Gastroesophageal sphincter (tissue), 4 donors: ENCODE results near the gene SPEN. TPM values are rescaled to one million over a fixed set of nuclear protein-coding genes. Genes with fewer than 3 reads are reported as not detected.
"Not testable (repeated sequence)": the region's sequence is repeated elsewhere in the genome, so short reads cannot be mapped to it uniquely, and the experiment has no call there.

ENCODE experiments used
- ATAC-seq: fragments of 150-250 bp; one replicate; pipeline ENCODE4 v1.9.1; 2016; ENCODE audit warnings: mild to moderate bottlenecking, moderate library complexity
- H3K27ac ChIP-seq, 4 donors: fragments of 200-600 bp; sonication (generic) in 3 of 4; 1 replicate in 3 of 4; 2 replicates in 1 of 4; pipeline ENCODE4 v1.5.1; 2016 to 2019
- H3K27me3 ChIP-seq: fragments of 200-600 bp; sonication (generic); one replicate; pipeline ENCODE4 v1.5.1; 2019
- H3K36me3 ChIP-seq, 2 donors: fragments of 200-600 bp; sonication (generic); one replicate each; pipeline ENCODE4 v1.5.1; 2019; ENCODE audit warnings: control low read depth in 1 of 2
- H3K4me1 ChIP-seq, 3 donors: fragments of 200-600 bp; sonication (generic); 1 replicate in 2 of 3; 2 replicates in 1 of 3; pipeline ENCODE4 v1.5.1; 2016 to 2019; ENCODE audit warnings: control low read depth in 2 of 3
- H3K4me3 ChIP-seq, 2 donors: fragments of 200-600 bp; sonication (generic); one replicate each; pipeline ENCODE4 v1.5.1; 2019; ENCODE audit warnings: mild to moderate bottlenecking in 1 of 2, moderate library complexity in 1 of 2
- H3K9me3 ChIP-seq, 3 donors: fragments of 200-600 bp; sonication (generic); one replicate each; pipeline ENCODE4 v1.5.1; 2017 to 2019; ENCODE audit warnings: control low read depth in 2 of 3
- EP300 ChIP-seq: sonication (generic); formaldehyde crosslinking; IDR thresholded peaks from one replicate; pipeline ENCODE4 v1.6.1; 2017; ENCODE audit warnings: antibody characterized with exemption, mild to moderate bottlenecking
- POLR2A ChIP-seq, 2 donors: fragments of 450-650 bp; IDR thresholded peaks; one replicate each; pipeline ENCODE4 v1.6.1; 2017; ENCODE audit warnings: antibody characterized with exemption in 2 of 2, mild to moderate bottlenecking in 2 of 2, moderate library complexity in 1 of 2
- POLR2AphosphoS5 ChIP-seq: sonication (generic); formaldehyde crosslinking; IDR thresholded peaks from one replicate; pipeline ENCODE4 v1.6.1; 2017; ENCODE audit warnings: antibody characterized with exemption
- WGBS, 2 donors: methylation state at CpG; one replicate each; pipeline ENCODE4 v1.1.5; 2018; ENCODE audit warnings: low coverage in 1 of 2; 5-methylcytosine and 5-hydroxymethylcytosine counted together
- total RNA-seq, 4 donors: library from RNA; depleted of rRNA; stranded (reverse); fragments of >200 nt; gene quantifications; one replicate each; pipeline ENCODE4 v1.1.0, GENCODE V29; 2016
- TF ChIP-seq, protein P1 (sequence below), 4 experiments: fragments of 200-600 bp in 2 of 4; fragments of 450-650 bp in 2 of 4; sonication (generic) in 1 of 4; IDR thresholded peaks; one replicate each; pipeline ENCODE4 v1.5.1; 2017 to 2019; ENCODE audit warnings: antibody characterized with exemption in 4 of 4, mild to moderate bottlenecking in 2 of 4, moderate library complexity in 2 of 4

The SPEN gene
- total RNA-seq, 4 donors from 2014 or later: 40.3 to 79.4 (median 50.7) TPM

DNA sequence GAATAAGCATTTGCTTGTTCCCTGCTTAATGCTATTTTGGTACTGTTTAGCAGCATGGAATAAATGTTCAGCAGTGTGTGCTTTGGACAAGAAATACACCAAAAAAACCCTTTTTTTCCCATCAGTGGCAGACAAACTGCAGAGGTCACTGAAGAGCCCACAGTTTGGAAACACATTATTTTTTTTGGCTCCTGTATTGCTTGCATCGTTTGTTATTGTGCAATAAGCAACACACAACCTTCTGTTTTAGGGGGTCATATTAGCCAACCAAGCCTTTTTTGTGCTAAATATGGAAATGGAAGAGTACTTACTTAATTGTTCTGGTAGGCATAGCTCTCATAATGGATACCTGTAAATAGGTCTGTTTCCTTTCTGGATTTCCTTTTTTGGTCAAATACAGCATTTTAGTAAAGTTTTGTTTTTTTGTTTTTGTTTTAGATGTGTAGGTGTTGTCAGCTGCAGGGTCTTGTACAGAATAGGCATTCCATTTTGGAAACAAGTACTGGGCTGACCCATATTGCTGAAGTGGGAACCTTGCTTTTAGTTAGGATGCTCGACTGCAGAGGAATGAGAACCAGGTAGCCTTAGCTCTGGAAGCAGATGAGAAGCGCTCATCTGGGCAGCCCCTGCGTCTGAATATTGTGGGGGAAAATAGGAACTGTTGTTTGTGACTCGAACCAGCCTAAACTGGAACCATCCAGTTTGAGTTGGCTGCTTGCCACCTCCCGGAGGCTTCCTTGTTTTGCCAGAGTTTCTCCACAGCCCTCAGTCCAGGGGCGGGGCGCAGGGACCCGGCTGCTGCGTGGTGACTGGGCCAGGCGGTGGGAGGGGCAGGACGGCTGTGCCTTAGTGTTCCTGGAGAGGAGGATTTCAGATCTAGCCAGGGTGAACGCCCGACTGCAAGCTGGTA lies 38.4 kb downstream of the SPEN start:
- 0 to 2% methylated on average over 7 to 11 of the region's 14 CpGs for WGBS, 2 donors
- peak; percentile 99 for ATAC-seq
- Histone ChIP-seq H3K4me3 (peak overlapping the region; percentile 32 to 44), H3K27ac (peak overlapping the region; percentile 82 to 91 (median 86)), H3K4me1 (peaks cover 0 to 90% (median 11%) of the 10 kb centered on the region in 3 donors), H3K9me3 (no peaks in the 10 kb centered on the region), H3K36me3 (peaks cover 0 to 2% of the 10 kb centered on the region in 2 donors), H3K27me3 (no peaks in the 10 kb centered on the region)
- TF ChIP-seq, protein P1, sequence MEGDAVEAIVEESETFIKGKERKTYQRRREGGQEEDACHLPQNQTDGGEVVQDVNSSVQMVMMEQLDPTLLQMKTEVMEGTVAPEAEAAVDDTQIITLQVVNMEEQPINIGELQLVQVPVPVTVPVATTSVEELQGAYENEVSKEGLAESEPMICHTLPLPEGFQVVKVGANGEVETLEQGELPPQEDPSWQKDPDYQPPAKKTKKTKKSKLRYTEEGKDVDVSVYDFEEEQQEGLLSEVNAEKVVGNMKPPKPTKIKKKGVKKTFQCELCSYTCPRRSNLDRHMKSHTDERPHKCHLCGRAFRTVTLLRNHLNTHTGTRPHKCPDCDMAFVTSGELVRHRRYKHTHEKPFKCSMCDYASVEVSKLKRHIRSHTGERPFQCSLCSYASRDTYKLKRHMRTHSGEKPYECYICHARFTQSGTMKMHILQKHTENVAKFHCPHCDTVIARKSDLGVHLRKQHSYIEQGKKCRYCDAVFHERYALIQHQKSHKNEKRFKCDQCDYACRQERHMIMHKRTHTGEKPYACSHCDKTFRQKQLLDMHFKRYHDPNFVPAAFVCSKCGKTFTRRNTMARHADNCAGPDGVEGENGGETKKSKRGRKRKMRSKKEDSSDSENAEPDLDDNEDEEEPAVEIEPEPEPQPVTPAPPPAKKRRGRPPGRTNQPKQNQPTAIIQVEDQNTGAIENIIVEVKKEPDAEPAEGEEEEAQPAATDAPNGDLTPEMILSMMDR (IDR thresholded peaks at IDR 0.05): peak in 2 of 4 experiments; percentile 30 to 42
- TF ChIP-seq POLR2AphosphoS5 (peak; percentile 88), POLR2A (IDR thresholded peaks at IDR 0.05) (peak in 1 of 2 donors; percentile 34), EP300 (no peak)

DNA sequence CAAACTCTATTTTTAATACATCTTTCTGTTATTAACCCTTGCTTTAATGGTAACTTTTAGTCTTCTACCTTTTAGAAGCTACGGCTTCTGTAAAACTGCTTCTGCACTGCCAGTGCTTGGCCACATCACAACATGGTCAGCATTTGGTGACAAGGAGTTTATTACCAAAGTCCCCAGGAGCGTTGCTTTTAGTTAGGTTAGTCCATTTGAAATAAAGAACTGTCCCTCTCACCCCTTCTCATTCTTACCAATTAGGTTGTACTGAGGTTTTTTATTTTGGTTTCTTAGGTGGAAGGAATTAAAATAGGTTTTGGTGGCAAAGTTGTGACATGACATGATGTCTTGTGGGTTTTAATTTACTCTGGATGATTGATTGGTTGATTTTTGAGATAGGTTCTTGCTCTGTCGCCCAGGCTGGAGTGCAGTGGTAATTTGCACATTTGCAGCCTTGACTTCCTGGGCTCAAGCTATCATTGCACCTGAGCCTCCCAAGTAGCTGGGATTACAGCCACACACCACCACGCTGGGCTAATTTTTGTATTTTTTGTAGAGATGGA lies 39.2 kb downstream of the SPEN start:
- Histone ChIP-seq H3K36me3 (no peaks in the 10 kb centered on the region), H3K9me3 (no peaks in the 10 kb centered on the region), H3K27ac (peak overlapping the region; percentile 58 to 91 (median 86)), H3K4me1 (peaks cover 0 to 94% (median 11%) of the 10 kb centered on the region in 3 donors), H3K4me3 (peak overlapping the region; percentile 12 to 44), H3K27me3 (no peaks in the 10 kb centered on the region)
- no peak for ATAC-seq
- WGBS, 2 donors: 13 to 20% methylated on average over 3 to 4 of the region's 4 CpGs
- TF ChIP-seq EP300 (no peak), POLR2AphosphoS5 (no peak), POLR2A (IDR thresholded peaks at IDR 0.05) (no peak)
- TF ChIP-seq, protein P1 (IDR thresholded peaks at IDR 0.05): peak in 1 of 4 experiments; percentile 18

- H3K4me3 ChIP-seq, H3K9me3 ChIP-seq, H3K36me3 ChIP-seq, H3K27me3 ChIP-seq: not testable (repeated sequence)
- WGBS, 2 donors: 38 to 50% methylated on average over 5 to 6 of the region's 6 CpGs
- peak; percentile 64 for ATAC-seq
- TF ChIP-seq POLR2AphosphoS5: peak; percentile 40
- Histone ChIP-seq H3K27ac (peak overlapping the region; percentile 81 to 91 (median 86)), H3K4me1 (peaks cover 17 to 98% (median 17%) of the 10 kb centered on the region in 3 donors)
Measured at GRCh38 chr1:15892857-15893599, 45.5 kb downstream of the SPEN start.

DNA sequence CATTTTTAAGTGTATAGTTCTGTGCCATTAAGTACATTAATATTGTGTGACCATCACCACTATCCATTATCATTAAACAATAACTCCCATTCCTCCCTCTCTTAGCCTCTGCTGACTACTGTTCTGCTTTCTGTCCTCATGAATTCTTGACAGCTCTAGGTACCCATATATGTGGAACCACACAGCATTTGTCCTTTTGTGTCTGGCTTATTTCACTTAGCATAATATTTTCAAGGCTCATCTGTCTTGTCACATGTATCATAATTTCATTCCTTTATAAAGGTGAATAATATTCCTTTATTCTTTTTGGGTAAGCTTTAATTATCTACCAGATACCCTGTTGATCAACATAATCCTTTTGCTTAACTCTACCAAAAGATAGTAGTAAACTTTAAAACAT lies 47.7 kb downstream of the SPEN start:
- no peaks in the 10 kb centered on the region for H3K9me3 ChIP-seq
- no peak for ATAC-seq
- peaks cover 17 to 96% (median 17%) of the 10 kb centered on the region in 3 donors for H3K4me1 ChIP-seq
- TF ChIP-seq, protein P1 (IDR thresholded peaks at IDR 0.05): no peak
- TF ChIP-seq EP300: no peak
- no peak for TF ChIP-seq POLR2AphosphoS5
- no peak for TF ChIP-seq POLR2A (IDR thresholded peaks at IDR 0.05)
- H3K27ac ChIP-seq: peak overlapping the region in 3 of 4 donors; percentile 60 to 86 (median 81)
- peaks cover 0 to 4% of the 10 kb centered on the region in 2 donors for H3K36me3 ChIP-seq
- H3K4me3 ChIP-seq: no peak overlapping the region
- no peaks in the 10 kb centered on the region for H3K27me3 ChIP-seq

GRCh38 chr1:15896841-15897610 lies 49.5 kb downstream of the SPEN start:
- not testable (repeated sequence) for H3K36me3 ChIP-seq, H3K27me3 ChIP-seq, ATAC-seq, H3K9me3 ChIP-seq, H3K4me3 ChIP-seq
- Histone ChIP-seq H3K4me1 (peaks cover 17 to 94% (median 23%) of the 10 kb centered on the region in 3 donors), H3K27ac (peak overlapping the region in 3 of 4 donors; percentile 1 to 86 (median 55))
- 93 to 95% methylated on average over 8 to 20 of the region's 20 CpGs for WGBS, 2 donors
